Endothelial cell of umbilical vein (primary cell): ENCODE results near the gene TATDN3. TPM values are rescaled to one million over a fixed set of nuclear protein-coding genes. Genes with fewer than 3 reads are reported as not detected.

Source experiments
- BruUV-seq: library from RNA; stranded (reverse); fragments of 400-500 nt; replicated peaks from 2 replicates; lab custom pipeline; 2021; lab: Mats Ljungman, UMichigan
- CTCF ChIA-PET: fragments of 300-600, 350-600 bp; sonication (Branson Sonifier 250); formaldehyde crosslinking; loops from one replicate; lab custom pipeline; 2021; ENCODE audit warnings: antibody characterized with exemption, inconsistent platforms; lab: Charles Lee
- POLR2A ChIA-PET: fragments of 300-600, 350-600 bp; sonication (Branson Sonifier 250); formaldehyde crosslinking; loops from one replicate; lab custom pipeline; 2021; ENCODE audit warnings: antibody characterized with exemption, inconsistent platforms; lab: Charles Lee
- DNase-seq: peaks from one replicate; pipeline ENCODE4 v3.0.0-alpha.2; 2011; ENCODE audit warnings: low read depth, low spot score
- FAIRE-seq: peaks from 2 replicates; lab custom pipeline; 2011; peaks lifted over from hg19 to GRCh38; lab: Jason Lieb, UNC
- H2AFZ ChIP-seq: 2 replicates; pipeline ENCODE4 v1.6.0; 2012; ENCODE audit warnings: low read depth, low read length, control low read depth, inconsistent platforms
- H3K27ac ChIP-seq: 2 replicates; pipeline ENCODE4 v1.5.1; 2011; ENCODE audit warnings: low read depth, mild to moderate bottlenecking, control low read depth, low read length, moderate library complexity; ENCODE audit not compliant: insufficient read depth
- H3K27me3 ChIP-seq, 2 experiments: 2 replicates each; pipeline versions ENCODE4 v1.6.0 to v1.6.1; 2011; ENCODE audit warnings: low read length in 2 of 2, mixed read lengths in 1 of 2; ENCODE audit not compliant: control insufficient read depth in 2 of 2, insufficient read depth in 2 of 2
- H3K36me3 ChIP-seq, 2 experiments: 2 replicates in 1 of 2; 3 replicates in 1 of 2; pipeline ENCODE4 v1.5.1; 2011; ENCODE audit warnings: low read length in 2 of 2, mild to moderate bottlenecking in 1 of 2, moderate library complexity in 1 of 2; ENCODE audit not compliant: control insufficient read depth in 2 of 2, insufficient read depth in 2 of 2; ENCODE audit errors: extremely low read depth in 1 of 2
- H3K4me1 ChIP-seq: 3 replicates; pipeline ENCODE4 v1.5.1; 2011; ENCODE audit warnings: mild to moderate bottlenecking, low read length; ENCODE audit not compliant: control insufficient read depth, insufficient read depth; ENCODE audit errors: extremely low read depth
- H3K4me2 ChIP-seq: 2 replicates; pipeline ENCODE4 v1.6.1; 2011; ENCODE audit warnings: low read length, control low read depth, mixed read lengths; ENCODE audit not compliant: insufficient read depth
- H3K4me3 ChIP-seq, 3 experiments: fragments of 200-600 bp in 1 of 3; sonication (generic), shearing (Covaris generic) in 1 of 3; replicated peaks in 1 of 3; 2 replicates each; pipeline ENCODE4 v1.5.1; 2011 to 2016; ENCODE audit warnings: control low read depth in 3 of 3, low read length in 3 of 3, mild to moderate bottlenecking in 2 of 3, inconsistent platforms in 1 of 3, low read depth in 1 of 3, moderate library complexity in 1 of 3; ENCODE audit not compliant: insufficient read depth in 1 of 3
- H3K79me2 ChIP-seq: 2 replicates; pipeline ENCODE4 v1.6.0; 2012; ENCODE audit warnings: low read length, inconsistent platforms; ENCODE audit not compliant: control insufficient read depth, insufficient read depth
- H3K9ac ChIP-seq: replicated peaks from 2 replicates; pipeline ENCODE3; 2011; ENCODE audit warnings: low read length, control low read depth; ENCODE audit not compliant: insufficient read depth; ENCODE audit errors: extremely low read depth
- H3K9me1 ChIP-seq: replicated peaks from 3 replicates; pipeline ENCODE4 v1.6.0; 2011; ENCODE audit warnings: mild to moderate bottlenecking, low read length; ENCODE audit not compliant: control insufficient read depth, insufficient read depth; ENCODE audit errors: extremely low read depth
- H3K9me3 ChIP-seq: replicated peaks from 2 replicates; pipeline ENCODE4 v1.5.1; 2012; ENCODE audit warnings: low read length, inconsistent platforms; ENCODE audit not compliant: control insufficient read depth, insufficient read depth
- H4K20me1 ChIP-seq: replicated peaks from 2 replicates; pipeline ENCODE3; 2011; ENCODE audit warnings: mild to moderate bottlenecking, low read length; ENCODE audit not compliant: control insufficient read depth, insufficient read depth; ENCODE audit errors: extremely low read depth
- CTCF ChIP-seq, 2 donors: IDR thresholded peaks; 1 replicate in 1 of 2; 2 replicates in 1 of 2; pipeline ENCODE4 v1.5.1; 2011; ENCODE audit warnings: low read length in 2 of 2, mild to moderate bottlenecking in 2 of 2, moderate library complexity in 2 of 2, control low read depth in 1 of 2, inconsistent platforms in 1 of 2, low read depth in 1 of 2; ENCODE audit not compliant: insufficient read depth in 1 of 2; ENCODE audit errors: extremely low read depth in 1 of 2
- EZH2 ChIP-seq: IDR thresholded peaks from 2 replicates; pipeline ENCODE4 v1.6.1; 2012; ENCODE audit warnings: borderline replicate concordance, low read depth, mild to moderate bottlenecking, moderate library complexity, low read length, inconsistent platforms; ENCODE audit not compliant: severe bottlenecking
- FOS ChIP-seq: IDR thresholded peaks from 2 replicates; pipeline ENCODE4 v1.6.1; 2011; ENCODE audit warnings: mild to moderate bottlenecking, low read length, moderate library complexity, borderline replicate concordance; ENCODE audit not compliant: insufficient read depth
- GATA2 ChIP-seq: IDR thresholded peaks from 2 replicates; pipeline ENCODE4 v1.7.0; 2011; ENCODE audit warnings: low read depth, mild to moderate bottlenecking, moderate library complexity, mixed read lengths, low read length; ENCODE audit not compliant: insufficient read length, insufficient read depth
- JUN ChIP-seq: IDR thresholded peaks from 2 replicates; pipeline ENCODE4 v1.6.1; 2011; ENCODE audit warnings: borderline replicate concordance, low read depth; ENCODE audit not compliant: insufficient read length, insufficient read depth
- MAX ChIP-seq: IDR thresholded peaks from 2 replicates; pipeline ENCODE4 v1.6.1; 2011; ENCODE audit not compliant: insufficient read depth, insufficient read length
- MYC ChIP-seq: IDR thresholded peaks from one replicate; pipeline ENCODE4 v1.6.1; 2011; ENCODE audit warnings: mild to moderate bottlenecking, low read depth, low read length
- POLR2A ChIP-seq: IDR thresholded peaks from 2 replicates; pipeline ENCODE4 v1.6.1; 2012; ENCODE audit warnings: low read depth, mild to moderate bottlenecking, control low read depth, low read length
- POLR2AphosphoS5 ChIP-seq: IDR thresholded peaks from 2 replicates; pipeline ENCODE4 v1.6.1; 2012; ENCODE audit warnings: low read depth, mild to moderate bottlenecking, control low read depth, low read length, moderate library complexity; ENCODE audit not compliant: insufficient read depth
- dilution Hi-C: fragments of 300-500 bp; cut with MboI; formaldehyde crosslinking; loops from one replicate; pipeline ENCODE4 v1.15.0; 2019; ENCODE audit warnings: low sequenced_read_pairs; ENCODE audit not compliant: extremely low pct_ligation_motif_present
- intact Hi-C: fragments of 100-400 bp; cut with micrococcal nuclease; formaldehyde crosslinking; loops from one replicate; pipeline ENCODE4 v1.10.0; 2022
- polyA plus RNA-seq, 4 experiments: library from polyadenylated mRNA; depleted of rRNA in 3 of 4; stranded (reverse) in 3 of 4; unstranded in 1 of 4; fragments of >200 nt; gene quantifications; 2 replicates each; pipeline versions ENCODE4 v1.2.1 to v1.2.3, GENCODE V29; 2011 to 2012; ENCODE audit warnings: missing spikeins in 1 of 4
- total RNA-seq: library from RNA; stranded (reverse); gene quantifications from 2 replicates; pipeline ENCODE4 v1.2.3, GENCODE V29; 2021

The TATDN3 gene
- total and polyA plus RNA-seq, 2 donors (not counting 3 experiments of a cell fraction or from before 2014, with no cell fraction given): 4.3 to 8.0 TPM

DNA sequence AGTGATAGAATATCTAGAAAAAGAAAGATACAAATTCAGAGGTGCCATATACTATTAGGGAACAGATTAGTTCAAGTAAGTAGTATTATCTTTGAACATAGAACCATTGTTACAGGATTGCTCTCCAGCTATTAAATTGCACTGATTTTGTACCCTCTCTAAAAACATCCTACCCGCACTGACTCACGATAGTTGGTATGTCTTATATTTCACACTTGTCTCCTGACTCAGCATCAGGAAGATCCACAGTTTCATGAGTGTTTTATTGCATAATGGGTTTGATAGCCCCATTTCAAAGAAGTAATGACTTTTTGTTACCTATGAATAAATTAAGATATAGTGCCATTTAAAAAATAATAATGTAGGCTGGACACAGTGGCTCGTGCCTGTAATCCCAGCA, 6.0 kb downstream of the TATDN3 start:
- no peak for FAIRE-seq
- Histone ChIP-seq H3K9ac (no peak overlapping the region), H4K20me1 (no peaks in the 10 kb centered on the region), H3K79me2 (no peaks in the 10 kb centered on the region), H2AFZ (no peak overlapping the region), H3K9me3 (no peaks in the 10 kb centered on the region), H3K27ac (no peak overlapping the region), H3K9me1 (no peaks in the 10 kb centered on the region), H3K27me3 (no peaks in the 10 kb centered on the region), H3K4me2 (no peak overlapping the region), H3K36me3 (peaks cover 2 to 4% of the 10 kb centered on the region in 2 experiments), H3K4me3 (no peak overlapping the region), H3K4me1 (peaks cover 12% of the 10 kb centered on the region)
- no peak for DNase-seq
- TF ChIP-seq FOS: no peak
- no peak for TF ChIP-seq MYC
- no peak for TF ChIP-seq POLR2A
- TF ChIP-seq GATA2: no peak
- TF ChIP-seq JUN: no peak
- TF ChIP-seq MAX: no peak
- TF ChIP-seq POLR2AphosphoS5: no peak
- TF ChIP-seq CTCF (IDR thresholded peaks at IDR 0.05; ENCODE audit: extremely low read depth in 1 of 2, insufficient read depth in 1 of 2, low read depth in 1 of 2, low read length in 2 of 2): no peak
- no peak for TF ChIP-seq EZH2
- dilution Hi-C loops: no loop called here
- ChIA-PET CTCF (interaction anchor here (0.7 kb wide), 1 partner anchor 153 kb away, joined by 3 read pairs; no protein-coding TSS in a partner anchor), POLR2A (no interaction called here)
- BruUV-seq: no TSS peak
- intact Hi-C loops: no loop called here
